Measurements from ENCODE around the gene PSMD10. TPM values are rescaled to one million over a fixed set of nuclear protein-coding genes. Genes with fewer than 3 reads are reported as not detected.

Gene PSMD10
- total RNA-seq, 1 donor from 2014 or later: 48.3 TPM

DNA sequence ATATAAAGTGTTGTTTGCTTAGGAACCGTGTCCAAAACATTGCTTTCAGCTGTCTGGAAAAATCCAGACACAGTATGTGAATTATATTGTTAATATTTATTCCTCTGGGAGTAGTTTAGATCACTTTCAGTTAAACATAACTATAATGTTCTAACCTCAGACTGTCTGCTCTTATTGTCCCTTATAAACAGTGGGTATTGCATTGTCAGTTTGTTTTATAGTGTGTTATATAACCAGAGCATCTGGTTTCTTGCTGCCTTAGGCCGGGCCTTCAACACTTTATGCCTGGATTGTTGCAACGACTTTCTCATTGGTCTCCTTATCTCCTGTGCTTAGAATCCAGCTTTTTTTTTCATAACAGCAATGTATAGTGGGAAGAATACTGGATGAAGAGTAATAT is 26.6 kb upstream of the PSMD10 start:
- H3K27me3 Mint-ChIP-seq (ENCODE audit: low read depth): no peaks in the 10 kb centered on the region
- H3K4me1 Mint-ChIP-seq (ENCODE audit: low read depth): peaks cover 2% of the 10 kb centered on the region
- no peaks in the 10 kb centered on the region for H3K9me3 Mint-ChIP-seq
- no peaks in the 10 kb centered on the region for H3K36me3 Mint-ChIP-seq (ENCODE audit: low read depth)
- DNase-seq (ENCODE audit: low spot score): no peak
- no peak overlapping the region for H3K27ac Mint-ChIP-seq
- intact Hi-C loops (cut with micrococcal nuclease): no loop called here
- no peak overlapping the region for H3K4me3 Mint-ChIP-seq (ENCODE audit: low read depth)

DNA sequence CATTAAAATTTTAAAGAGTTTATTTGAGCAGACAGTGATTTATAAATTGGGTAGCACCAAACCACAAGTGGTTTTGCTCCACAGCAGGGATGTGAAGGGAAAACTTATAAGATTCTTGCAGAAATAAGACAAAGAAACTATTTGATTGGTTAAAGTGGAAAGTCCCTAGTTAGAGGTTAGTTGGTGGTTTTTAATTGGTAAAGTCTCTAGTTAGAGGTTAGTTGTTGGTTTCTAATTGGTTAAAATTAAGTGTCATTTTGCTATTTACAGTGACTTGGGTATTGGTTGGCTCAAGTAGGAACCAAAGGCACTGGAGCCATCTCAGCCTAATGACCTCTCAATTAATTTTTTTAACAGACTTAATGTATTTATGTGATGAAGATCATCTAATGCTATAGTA is 23.2 kb upstream of the PSMD10 start:
- no peaks in the 10 kb centered on the region for H3K36me3 Mint-ChIP-seq (ENCODE audit: low read depth)
- intact Hi-C loops (cut with micrococcal nuclease): no loop called here
- H3K4me3 Mint-ChIP-seq (ENCODE audit: low read depth): no peak overlapping the region
- H3K27ac Mint-ChIP-seq: no peak overlapping the region
- H3K27me3 Mint-ChIP-seq (ENCODE audit: low read depth): no peaks in the 10 kb centered on the region
- peaks cover 2% of the 10 kb centered on the region for H3K4me1 Mint-ChIP-seq (ENCODE audit: low read depth)
- no peak for DNase-seq (ENCODE audit: low spot score)
- no peaks in the 10 kb centered on the region for H3K9me3 Mint-ChIP-seq

DNA sequence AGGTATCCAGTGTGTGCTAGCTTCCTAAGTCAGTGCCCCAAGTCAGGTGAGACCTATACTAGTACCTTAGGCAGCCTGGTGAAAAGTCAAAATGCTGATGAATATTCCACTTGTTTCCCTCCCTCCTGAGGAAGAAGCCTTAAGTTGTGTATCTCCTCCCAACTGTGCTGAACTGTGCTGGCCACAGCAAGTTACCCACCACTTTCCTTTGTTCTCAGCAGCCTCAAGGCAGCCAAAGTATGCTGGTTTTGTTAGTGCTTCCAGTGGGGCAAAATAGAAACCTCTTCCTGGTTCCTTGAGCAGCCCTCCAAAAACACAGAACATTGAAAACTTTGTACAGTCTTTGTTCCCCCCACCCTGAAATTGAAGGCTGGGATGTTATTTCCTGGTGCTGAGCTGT is 14.1 kb upstream of the PSMD10 start:
- no peak for DNase-seq (ENCODE audit: low spot score)
- H3K27me3 Mint-ChIP-seq (ENCODE audit: low read depth): no peaks in the 10 kb centered on the region
- H3K9me3 Mint-ChIP-seq: no peaks in the 10 kb centered on the region
- H3K36me3 Mint-ChIP-seq (ENCODE audit: low read depth): no peaks in the 10 kb centered on the region
- peaks cover 2% of the 10 kb centered on the region for H3K4me1 Mint-ChIP-seq (ENCODE audit: low read depth)
- intact Hi-C loops (cut with micrococcal nuclease): no loop called here
- no peak overlapping the region for H3K4me3 Mint-ChIP-seq (ENCODE audit: low read depth)
- no peak overlapping the region for H3K27ac Mint-ChIP-seq

GRCh38 chrX:108097380-108097779 is 6.0 kb upstream of the PSMD10 start:
- no peak for DNase-seq (ENCODE audit: low spot score)
- Mint-ChIP-seq H3K9me3 (no peaks in the 10 kb centered on the region), H3K4me3 (ENCODE audit: low read depth) (no peak overlapping the region), H3K36me3 (ENCODE audit: low read depth) (no peaks in the 10 kb centered on the region), H3K27ac (no peak overlapping the region), H3K4me1 (ENCODE audit: low read depth) (peaks cover 4% of the 10 kb centered on the region), H3K27me3 (ENCODE audit: low read depth) (no peaks in the 10 kb centered on the region)
- intact Hi-C loops (cut with micrococcal nuclease): no loop called here

DNA sequence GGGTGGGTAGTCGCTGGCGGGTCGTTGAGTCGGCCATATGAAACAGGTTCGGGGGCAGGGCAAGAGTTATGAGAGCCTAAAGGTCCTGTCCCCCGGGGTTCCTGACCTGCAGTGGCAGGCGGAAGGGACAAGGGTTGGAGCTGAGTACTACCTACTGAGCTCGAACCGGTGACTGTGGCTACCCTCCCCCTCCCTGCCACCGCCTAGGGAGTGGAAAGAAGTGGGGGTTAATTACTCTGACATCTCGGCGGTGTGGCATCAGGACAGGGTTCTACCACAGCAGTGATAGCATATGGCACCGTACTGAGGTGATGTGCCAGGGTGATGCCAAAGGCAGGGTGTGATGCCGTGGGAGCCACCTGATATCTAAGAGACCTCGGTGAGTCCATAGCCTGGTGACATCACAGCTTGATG is 543 bp upstream of the PSMD10 start:
- Mint-ChIP-seq H3K27ac (no peak overlapping the region), H3K36me3 (ENCODE audit: low read depth) (peaks cover 4% of the 10 kb centered on the region), H3K4me1 (ENCODE audit: low read depth) (peaks cover 9% of the 10 kb centered on the region), H3K27me3 (ENCODE audit: low read depth) (no peaks in the 10 kb centered on the region), H3K9me3 (no peaks in the 10 kb centered on the region), H3K4me3 (ENCODE audit: low read depth) (no peak overlapping the region)
- intact Hi-C loops (cut with micrococcal nuclease): loop anchor here (2.0 kb wide), 1 partner anchor 973 kb away; the partner anchor contains the start of gene RBM41
- DNase-seq (ENCODE audit: low spot score): no peak

GRCh38 chrX:108090491-108091263 is 665 bp downstream of the PSMD10 start:
- intact Hi-C loops (cut with micrococcal nuclease): loop anchor here (2.0 kb wide), 1 partner anchor 972 kb away; the partner anchor contains the start of gene RBM41
- Mint-ChIP-seq H3K27ac (no peak overlapping the region), H3K4me3 (ENCODE audit: low read depth) (no peak overlapping the region), H3K36me3 (ENCODE audit: low read depth) (peaks cover 8% of the 10 kb centered on the region), H3K4me1 (ENCODE audit: low read depth) (peaks cover 9% of the 10 kb centered on the region), H3K27me3 (ENCODE audit: low read depth) (no peaks in the 10 kb centered on the region), H3K9me3 (no peaks in the 10 kb centered on the region)
- DNase-seq (ENCODE audit: low spot score): no peak

GRCh38 chrX:108088511-108088910 is 2.8 kb downstream of the PSMD10 start:
- Mint-ChIP-seq H3K4me1 (ENCODE audit: low read depth) (peaks cover 9% of the 10 kb centered on the region), H3K27ac (no peak overlapping the region), H3K36me3 (ENCODE audit: low read depth) (peaks cover 14% of the 10 kb centered on the region), H3K27me3 (ENCODE audit: low read depth) (no peaks in the 10 kb centered on the region), H3K9me3 (no peaks in the 10 kb centered on the region), H3K4me3 (ENCODE audit: low read depth) (no peak overlapping the region)
- no peak for DNase-seq (ENCODE audit: low spot score)
- intact Hi-C loops (cut with micrococcal nuclease): no loop called here

GRCh38 chrX:108087792-108088191 is 3.5 kb downstream of the PSMD10 start:
- intact Hi-C loops (cut with micrococcal nuclease): no loop called here
- H3K27me3 Mint-ChIP-seq (ENCODE audit: low read depth): no peaks in the 10 kb centered on the region
- peaks cover 5% of the 10 kb centered on the region for H3K4me1 Mint-ChIP-seq (ENCODE audit: low read depth)
- no peaks in the 10 kb centered on the region for H3K9me3 Mint-ChIP-seq
- peaks cover 14% of the 10 kb centered on the region for H3K36me3 Mint-ChIP-seq (ENCODE audit: low read depth)
- no peak for DNase-seq (ENCODE audit: low spot score)
- no peak overlapping the region for H3K27ac Mint-ChIP-seq
- H3K4me3 Mint-ChIP-seq (ENCODE audit: low read depth): no peak overlapping the region

DNA sequence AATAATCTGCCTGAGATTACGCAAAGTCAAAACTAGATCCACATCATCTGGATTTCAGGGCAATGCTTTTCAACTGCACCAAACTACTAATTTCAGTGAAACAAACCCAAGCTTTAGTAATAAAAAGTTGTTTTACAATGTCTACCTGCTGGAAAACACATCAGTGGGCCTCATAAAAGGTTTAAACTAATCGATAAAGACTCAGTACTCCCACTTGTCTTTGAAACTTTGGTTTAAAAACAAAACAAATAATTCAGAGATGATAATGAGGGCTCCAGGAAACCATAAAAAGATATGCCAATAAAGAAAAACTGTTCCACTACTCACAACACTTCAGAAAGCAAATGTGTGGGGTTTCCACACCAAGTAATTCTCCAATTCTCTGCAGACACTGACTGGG is 10.2 kb downstream of the PSMD10 start:
- no peak overlapping the region for H3K27ac Mint-ChIP-seq
- peaks cover 8% of the 10 kb centered on the region for H3K36me3 Mint-ChIP-seq (ENCODE audit: low read depth)
- H3K9me3 Mint-ChIP-seq: no peaks in the 10 kb centered on the region
- no peak overlapping the region for H3K4me3 Mint-ChIP-seq (ENCODE audit: low read depth)
- intact Hi-C loops (cut with micrococcal nuclease): no loop called here
- DNase-seq (ENCODE audit: low spot score): no peak
- H3K27me3 Mint-ChIP-seq (ENCODE audit: low read depth): peaks cover 1% of the 10 kb centered on the region
- H3K4me1 Mint-ChIP-seq (ENCODE audit: low read depth): no peaks in the 10 kb centered on the region

DNA sequence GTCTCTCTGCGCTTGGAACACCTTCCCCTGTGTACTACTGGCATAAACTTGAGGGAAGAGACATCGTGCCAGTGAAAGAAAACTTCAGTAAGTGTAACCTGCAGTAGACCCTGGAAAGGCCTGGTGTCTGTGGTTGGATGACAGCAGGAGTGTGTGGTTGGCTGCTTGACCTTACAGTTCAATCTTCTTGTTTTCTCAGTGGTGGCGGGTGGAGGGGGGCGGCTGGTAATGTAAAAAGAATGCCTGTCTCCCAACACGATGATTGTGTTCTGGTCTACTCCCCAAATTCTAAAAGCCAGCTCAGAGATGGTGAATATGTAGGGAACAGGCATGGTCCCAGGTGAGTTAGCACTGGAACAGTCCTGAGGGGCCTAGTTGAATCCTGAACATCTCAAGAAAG is 18.6 kb downstream of the PSMD10 start:
- Mint-ChIP-seq H3K4me1 (ENCODE audit: low read depth) (no peaks in the 10 kb centered on the region), H3K36me3 (ENCODE audit: low read depth) (no peaks in the 10 kb centered on the region), H3K27ac (no peak overlapping the region), H3K27me3 (ENCODE audit: low read depth) (peaks cover 12% of the 10 kb centered on the region), H3K9me3 (no peaks in the 10 kb centered on the region), H3K4me3 (ENCODE audit: low read depth) (no peak overlapping the region)
- intact Hi-C loops (cut with micrococcal nuclease): loop anchor here (1.0 to 5.0 kb wide), 2 partner anchors 52 to 415 kb away; no protein-coding TSS in a partner anchor
- DNase-seq (ENCODE audit: low spot score): no peak

DNA sequence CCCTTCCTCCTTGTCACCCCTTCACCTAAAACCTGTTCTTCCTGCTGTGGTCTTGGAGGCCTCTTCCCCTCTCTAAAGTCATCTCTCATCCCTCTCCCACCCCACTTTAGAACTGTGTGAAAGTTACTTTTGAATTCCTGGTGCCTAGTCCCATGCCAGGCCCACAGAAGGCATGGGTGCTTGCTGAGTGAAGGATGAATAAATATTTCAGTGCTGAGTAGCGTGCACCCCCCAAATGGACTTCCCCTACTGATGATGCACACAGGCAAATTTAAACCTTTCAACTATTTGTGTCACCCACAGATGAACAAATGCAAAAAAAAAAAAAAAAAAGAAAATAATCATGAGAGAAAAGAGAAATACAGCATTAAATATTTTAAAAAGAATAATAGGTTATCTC is 19.8 kb downstream of the PSMD10 start:
- no peaks in the 10 kb centered on the region for H3K9me3 Mint-ChIP-seq
- H3K36me3 Mint-ChIP-seq (ENCODE audit: low read depth): no peaks in the 10 kb centered on the region
- no peak overlapping the region for H3K4me3 Mint-ChIP-seq (ENCODE audit: low read depth)
- no peaks in the 10 kb centered on the region for H3K4me1 Mint-ChIP-seq (ENCODE audit: low read depth)
- H3K27ac Mint-ChIP-seq: no peak overlapping the region
- peaks cover 14% of the 10 kb centered on the region for H3K27me3 Mint-ChIP-seq (ENCODE audit: low read depth)
- intact Hi-C loops (cut with micrococcal nuclease): loop anchor here (5.0 kb wide), 1 partner anchor 414 kb away; no protein-coding TSS in a partner anchor
- DNase-seq (ENCODE audit: low spot score): no peak

DNA sequence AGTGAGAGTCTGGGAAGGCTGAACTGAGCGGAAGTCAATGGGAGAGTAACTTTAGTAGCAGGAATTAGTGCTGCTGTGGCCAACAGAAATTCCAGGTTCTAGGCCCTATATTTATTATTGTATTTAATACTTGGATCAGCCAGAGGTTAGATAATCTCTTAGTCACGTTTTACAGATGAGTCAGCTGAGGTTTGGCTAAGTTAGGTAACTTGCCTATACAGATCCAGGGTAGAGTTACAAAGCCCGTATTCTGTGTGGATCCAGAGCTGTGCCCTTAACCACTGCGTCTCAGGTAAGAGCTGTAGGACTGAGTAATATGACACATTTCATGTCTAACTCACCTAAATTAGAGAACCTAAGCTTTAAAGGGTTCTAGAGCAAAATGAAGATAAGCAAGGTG is 20.5 kb downstream of the PSMD10 start:
- H3K27ac Mint-ChIP-seq: no peak overlapping the region
- H3K36me3 Mint-ChIP-seq (ENCODE audit: low read depth): no peaks in the 10 kb centered on the region
- no peaks in the 10 kb centered on the region for H3K9me3 Mint-ChIP-seq
- DNase-seq (ENCODE audit: low spot score): no peak
- peaks cover 14% of the 10 kb centered on the region for H3K27me3 Mint-ChIP-seq (ENCODE audit: low read depth)
- no peak overlapping the region for H3K4me3 Mint-ChIP-seq (ENCODE audit: low read depth)
- intact Hi-C loops (cut with micrococcal nuclease): loop anchor here (5.0 kb wide), 1 partner anchor 414 kb away; no protein-coding TSS in a partner anchor
- H3K4me1 Mint-ChIP-seq (ENCODE audit: low read depth): no peaks in the 10 kb centered on the region

- Mint-ChIP-seq H3K36me3 (ENCODE audit: low read depth) (no peaks in the 10 kb centered on the region), H3K27me3 (ENCODE audit: low read depth) (peaks cover 13% of the 10 kb centered on the region), H3K4me3 (ENCODE audit: low read depth) (no peak overlapping the region), H3K9me3 (no peaks in the 10 kb centered on the region), H3K27ac (no peak overlapping the region), H3K4me1 (ENCODE audit: low read depth) (no peaks in the 10 kb centered on the region)
- intact Hi-C loops (cut with micrococcal nuclease): no loop called here
- no peak for DNase-seq (ENCODE audit: low spot score)
Observed at GRCh38 chrX:108068121-108068520, 23.2 kb downstream of the PSMD10 start.
